Mesothelial cell of epicardium (in vitro differentiated cells): ENCODE results near the gene LSM4. TPM values are rescaled to one million over a fixed set of nuclear protein-coding genes. Genes with fewer than 3 reads are reported as not detected.

ENCODE experiments used
- DNase-seq, 2 experiments: peaks; one replicate each; pipeline ENCODE4 v3.0.0; 2021; ENCODE audit warnings: low spot score in 2 of 2; ENCODE audit not compliant: unreplicated experiment in 2 of 2
- H3K27ac Mint-ChIP-seq: 2 replicates; pipeline ENCODE4 v1.8.0; 2021; ENCODE audit warnings: mixed read lengths
- H3K27me3 Mint-ChIP-seq: 2 replicates; pipeline ENCODE4 v1.8.0; 2021; ENCODE audit warnings: low read depth, mixed read lengths
- H3K36me3 Mint-ChIP-seq: 2 replicates; pipeline ENCODE4 v1.8.0; 2021; ENCODE audit warnings: mixed read lengths
- H3K4me1 Mint-ChIP-seq: 2 replicates; pipeline ENCODE4 v1.8.0; 2021; ENCODE audit warnings: mixed read lengths
- H3K4me3 Mint-ChIP-seq: 2 replicates; pipeline ENCODE4 v1.8.0; 2021; ENCODE audit warnings: mild to moderate bottlenecking, moderate library complexity, mixed read lengths
- H3K9me3 Mint-ChIP-seq: 2 replicates; pipeline ENCODE4 v1.8.0; 2021; ENCODE audit warnings: mixed read lengths
- total RNA-seq: library from RNA; stranded (reverse); gene quantifications from 3 replicates; pipeline ENCODE4 v1.2.1, GENCODE V29; 2021
- TF ChIP-seq, protein P1 (sequence below): fragments of 200-600 bp; sonication (generic); IDR thresholded peaks from one replicate; pipeline ENCODE4 v1.5.0; 2021; ENCODE audit warnings: antibody characterized with exemption; ENCODE audit not compliant: unreplicated experiment

The LSM4 gene
- total RNA-seq, 1 donor from 2014 or later = 112 TPM

DNA sequence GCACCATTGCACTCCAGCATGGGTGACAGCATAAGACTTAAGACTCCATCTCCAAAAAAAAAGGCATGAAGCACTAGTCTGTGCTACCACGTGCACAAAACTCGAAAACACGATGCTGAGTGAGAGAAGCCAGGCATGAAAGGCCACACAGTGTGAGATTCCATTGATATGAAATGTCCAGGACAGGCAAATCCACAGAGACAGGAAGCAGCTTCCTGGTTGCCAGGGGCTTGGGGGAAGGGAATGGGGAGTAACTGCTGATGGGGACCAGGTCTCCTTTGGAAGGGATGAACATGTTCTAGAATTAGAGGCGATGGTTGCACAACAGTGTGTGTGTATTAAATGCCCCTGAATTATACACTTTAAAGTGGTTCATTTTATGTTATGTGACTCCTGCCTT lies 25.6 kb downstream of the LSM4 start:
- Mint-ChIP-seq H3K27me3 (no peaks in the 10 kb centered on the region), H3K4me3 (no peak overlapping the region), H3K27ac (no peak overlapping the region), H3K36me3 (no peaks in the 10 kb centered on the region), H3K9me3 (no peaks in the 10 kb centered on the region), H3K4me1 (peaks cover 14% of the 10 kb centered on the region)
- DNase-seq = no peak
- TF ChIP-seq, protein P1, sequence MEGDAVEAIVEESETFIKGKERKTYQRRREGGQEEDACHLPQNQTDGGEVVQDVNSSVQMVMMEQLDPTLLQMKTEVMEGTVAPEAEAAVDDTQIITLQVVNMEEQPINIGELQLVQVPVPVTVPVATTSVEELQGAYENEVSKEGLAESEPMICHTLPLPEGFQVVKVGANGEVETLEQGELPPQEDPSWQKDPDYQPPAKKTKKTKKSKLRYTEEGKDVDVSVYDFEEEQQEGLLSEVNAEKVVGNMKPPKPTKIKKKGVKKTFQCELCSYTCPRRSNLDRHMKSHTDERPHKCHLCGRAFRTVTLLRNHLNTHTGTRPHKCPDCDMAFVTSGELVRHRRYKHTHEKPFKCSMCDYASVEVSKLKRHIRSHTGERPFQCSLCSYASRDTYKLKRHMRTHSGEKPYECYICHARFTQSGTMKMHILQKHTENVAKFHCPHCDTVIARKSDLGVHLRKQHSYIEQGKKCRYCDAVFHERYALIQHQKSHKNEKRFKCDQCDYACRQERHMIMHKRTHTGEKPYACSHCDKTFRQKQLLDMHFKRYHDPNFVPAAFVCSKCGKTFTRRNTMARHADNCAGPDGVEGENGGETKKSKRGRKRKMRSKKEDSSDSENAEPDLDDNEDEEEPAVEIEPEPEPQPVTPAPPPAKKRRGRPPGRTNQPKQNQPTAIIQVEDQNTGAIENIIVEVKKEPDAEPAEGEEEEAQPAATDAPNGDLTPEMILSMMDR = no peak

DNA sequence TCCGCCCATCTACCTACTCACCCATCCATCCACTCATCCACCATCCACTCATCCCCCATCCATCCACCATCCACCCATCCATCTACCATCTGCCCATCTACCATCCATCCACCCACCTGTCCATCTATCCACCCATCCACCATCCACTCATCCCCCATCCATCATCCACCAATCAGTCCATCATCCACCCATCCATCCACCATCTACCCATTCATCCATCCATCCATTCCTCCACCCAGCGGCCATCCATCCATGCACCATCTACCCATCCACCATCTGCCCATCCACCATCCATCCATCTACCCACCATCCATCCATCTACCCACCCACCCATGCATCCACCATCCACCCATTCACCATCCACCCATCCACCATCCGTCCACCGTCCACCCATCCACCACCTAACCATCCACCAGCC lies 27.8 kb downstream of the LSM4 start:
- H3K36me3 Mint-ChIP-seq = no peaks in the 10 kb centered on the region
- H3K27me3 Mint-ChIP-seq = no peaks in the 10 kb centered on the region
- H3K9me3 Mint-ChIP-seq = no peaks in the 10 kb centered on the region
- H3K4me3 Mint-ChIP-seq = no peak overlapping the region
- H3K4me1 Mint-ChIP-seq = peaks cover 31% of the 10 kb centered on the region
- no peak for DNase-seq
- H3K27ac Mint-ChIP-seq = no peak overlapping the region
- TF ChIP-seq, protein P1 = no peak

DNA sequence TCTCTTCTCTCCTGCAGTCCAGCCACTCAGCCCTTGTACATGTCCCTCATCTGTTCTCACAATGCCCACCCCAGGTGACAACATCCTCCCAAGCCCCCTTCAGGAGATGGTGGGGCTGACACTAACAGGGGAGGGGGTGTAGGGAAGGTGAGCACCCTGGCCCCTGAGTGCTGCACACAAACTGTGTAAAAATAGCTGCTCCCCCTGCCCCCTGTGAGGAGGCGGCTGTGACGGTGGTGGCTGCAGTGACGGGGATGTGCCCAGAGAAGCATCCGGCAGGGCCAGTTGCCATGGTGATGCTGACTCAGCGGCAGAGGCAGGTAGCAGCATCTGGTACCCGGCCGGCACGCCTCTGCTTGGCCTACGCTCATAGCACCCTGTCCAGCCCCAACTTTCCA lies 28.4 kb downstream of the LSM4 start:
- H3K9me3 Mint-ChIP-seq = no peaks in the 10 kb centered on the region

DNA sequence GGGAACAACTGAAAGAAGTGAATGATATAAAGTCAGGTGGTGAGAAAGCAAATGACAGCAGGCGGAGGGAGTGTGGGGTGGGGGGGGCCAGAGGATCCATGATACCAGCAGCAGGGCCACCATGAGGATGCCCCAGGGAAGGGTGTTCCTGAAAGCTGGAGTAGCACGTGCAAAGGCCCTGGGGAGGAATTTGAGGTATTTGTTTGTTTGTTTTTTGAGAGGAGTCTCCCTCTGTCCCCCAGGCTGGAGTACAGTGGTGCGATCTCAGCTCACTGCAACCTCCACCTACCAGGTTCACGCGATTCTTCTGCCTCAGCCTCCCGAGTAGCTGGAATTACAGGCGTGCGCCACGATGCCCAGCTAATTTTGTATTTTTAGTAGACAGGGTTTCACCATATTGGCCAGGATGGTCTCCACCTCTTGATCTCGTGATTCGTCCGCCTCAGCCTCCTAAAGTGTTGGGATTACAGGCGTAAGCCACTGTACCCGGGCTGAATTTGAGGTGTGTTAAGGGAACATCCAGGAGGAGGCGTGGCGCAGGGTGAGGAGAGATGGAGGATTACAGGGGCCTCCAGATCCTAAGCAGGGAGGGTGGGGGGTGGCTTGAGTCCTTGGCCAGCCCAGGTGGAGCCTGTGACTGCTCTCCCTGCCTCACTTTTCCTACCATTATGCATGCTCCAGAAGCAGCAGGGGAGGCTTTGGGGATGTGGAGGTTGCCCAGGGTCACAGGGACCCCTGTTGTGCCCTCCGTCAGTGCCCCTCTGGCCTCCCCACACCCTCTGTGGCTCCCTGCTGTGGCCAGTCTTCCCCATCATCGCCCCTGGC lies 29.0 kb downstream of the LSM4 start:
- H3K9me3 Mint-ChIP-seq = no peaks in the 10 kb centered on the region
- TF ChIP-seq, protein P1 = no peak
- no peaks in the 10 kb centered on the region for H3K36me3 Mint-ChIP-seq
- peak overlapping the region; percentile 100 for H3K27ac Mint-ChIP-seq
- no peak for DNase-seq
- H3K4me1 Mint-ChIP-seq = peaks cover 37% of the 10 kb centered on the region
- peak overlapping the region; percentile 78 for H3K4me3 Mint-ChIP-seq
- H3K27me3 Mint-ChIP-seq = no peaks in the 10 kb centered on the region

More for the DNA sequence above, 28.4 kb downstream of the LSM4 start:
- peaks cover 36% of the 10 kb centered on the region for H3K4me1 Mint-ChIP-seq
- TF ChIP-seq, protein P1 = no peak
- DNase-seq = no peak
- no peak overlapping the region for H3K4me3 Mint-ChIP-seq
- H3K27me3 Mint-ChIP-seq = no peaks in the 10 kb centered on the region
- peak overlapping the region; percentile 88 for H3K27ac Mint-ChIP-seq
- no peaks in the 10 kb centered on the region for H3K36me3 Mint-ChIP-seq

DNA sequence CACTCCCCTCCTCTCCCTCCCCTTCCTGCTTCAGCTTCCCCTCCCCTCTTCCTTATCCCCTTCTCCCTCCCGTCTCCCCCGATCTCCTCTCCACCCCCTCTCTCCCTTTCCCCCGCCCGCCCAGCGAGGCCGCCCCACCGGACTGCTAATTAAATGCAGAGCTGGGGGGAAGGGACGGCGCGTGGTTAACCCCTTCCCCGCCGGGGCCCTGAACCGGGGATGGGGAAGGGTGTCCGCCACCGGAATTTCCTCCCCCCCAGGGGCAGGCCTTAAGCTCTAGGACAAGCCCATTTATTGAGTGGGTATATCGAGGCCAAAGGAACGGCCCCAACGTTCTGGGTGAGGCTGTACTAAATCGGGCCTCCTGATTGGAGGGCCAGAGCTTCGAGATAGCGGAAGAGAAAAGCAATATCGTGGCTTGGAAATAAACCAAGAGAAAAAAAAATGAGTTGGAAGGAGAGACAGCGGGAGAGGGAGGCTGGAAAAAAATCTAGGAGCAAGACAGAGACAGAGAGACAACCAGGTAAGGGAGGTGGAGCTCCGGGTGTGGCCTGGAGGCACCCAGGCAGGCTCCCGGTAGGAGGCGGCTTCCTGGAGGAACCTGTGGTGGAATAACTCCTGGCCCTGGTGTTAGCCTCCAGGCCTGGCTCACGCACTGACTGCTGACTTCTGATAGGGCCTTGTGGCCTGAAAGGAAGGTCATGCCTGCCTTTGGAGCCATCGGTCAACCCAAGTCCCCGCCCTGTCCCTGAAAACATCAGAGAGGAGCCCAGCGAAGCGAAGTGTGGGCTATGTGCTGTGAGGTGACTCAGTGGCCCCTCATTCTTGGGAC lies 29.9 kb downstream of the LSM4 start:
- TF ChIP-seq, protein P1 = no peak
- H3K27me3 Mint-ChIP-seq = no peaks in the 10 kb centered on the region
- H3K9me3 Mint-ChIP-seq = no peaks in the 10 kb centered on the region
- H3K4me1 Mint-ChIP-seq = peaks cover 41% of the 10 kb centered on the region
- no peaks in the 10 kb centered on the region for H3K36me3 Mint-ChIP-seq
- DNase-seq = peak; percentile 75 to 87
- peak overlapping the region; percentile 78 for H3K4me3 Mint-ChIP-seq
- peak overlapping the region; percentile 100 for H3K27ac Mint-ChIP-seq
